ENCODE measurements around the gene CCDC93. TPM values are rescaled to one million over a fixed set of nuclear protein-coding genes. Genes with fewer than 3 reads are reported as not detected.

The CCDC93 gene
- total and polyA plus RNA-seq, 12 donors, result 6.0 to 43.7 (median 29.4) TPM

- no peaks in the 10 kb centered on the region for H3K9me3 ChIP-seq
- no peak for TF ChIP-seq CTCF (IDR thresholded peaks at IDR 0.05)
- H3K4me1 ChIP-seq, result peaks cover 0 to 31% (median 14%) of the 10 kb centered on the region in 9 donors
- no peak overlapping the region for H3K4me3 ChIP-seq
- DNase-seq (no peak), ATAC-seq (peak; percentile 48 to 90 (median 71))
- no peaks in the 10 kb centered on the region for H3K27me3 ChIP-seq
- intact Hi-C loops (cut with DNase I), result loop anchor here in 2 of 10 donors (10.0 kb wide), 1 partner anchor 101 kb away; no protein-coding TSS in a partner anchor
- H3K36me3 ChIP-seq, result peaks cover 4 to 100% (median 58%) of the 10 kb centered on the region in 9 donors
- H3K27ac ChIP-seq, result peak overlapping the region in 1 of 10 donors; percentile 71
- WGBS, 2 donors, result 0% methylated on average over 1 of the region's 1 CpG
These were observed 77.9 kb downstream of the CCDC93 start for GRCh38 chr2:117935954-117936353.

- Histone ChIP-seq H3K36me3 (peaks cover 4 to 100% (median 63%) of the 10 kb centered on the region in 9 donors), H3K9me3 (no peaks in the 10 kb centered on the region), H3K27ac (peak overlapping the region in 1 of 10 donors; percentile 3), H3K4me1 (peaks cover 0 to 31% (median 14%) of the 10 kb centered on the region in 9 donors), H3K4me3 (no peak overlapping the region), H3K27me3 (no peaks in the 10 kb centered on the region)
- ATAC-seq, result no peak
- TF ChIP-seq CTCF (IDR thresholded peaks at IDR 0.05), result no peak
- intact Hi-C loops (cut with DNase I), result loop anchor here in 2 of 10 donors (10.0 kb wide), 1 partner anchor 101 kb away; no protein-coding TSS in a partner anchor
- no peak for DNase-seq
- WGBS, 2 donors, result 92 to 94% methylated on average over 5 of the region's 5 CpGs
These were observed 78.4 kb downstream of the CCDC93 start for GRCh38 chr2:117935456-117935855.

GRCh38 chr2:117933884-117934354 is 80.0 kb downstream of the CCDC93 start:
- ATAC-seq (no peak), DNase-seq (no peak)
- H3K36me3 ChIP-seq, result peaks cover 2 to 100% (median 60%) of the 10 kb centered on the region in 9 donors

GRCh38 chr2:117931978-117932377 is 81.9 kb downstream of the CCDC93 start:
- TF ChIP-seq CTCF (IDR thresholded peaks at IDR 0.05), result no peak
- intact Hi-C loops (cut with DNase I), result loop anchor here in 2 of 10 donors (10.0 kb wide), 1 partner anchor 97 kb away; no protein-coding TSS in a partner anchor
- 87 to 93% methylated on average over 7 of the region's 7 CpGs for WGBS, 2 donors
- Histone ChIP-seq H3K27ac (peak overlapping the region in 1 of 10 donors; percentile 22), H3K36me3 (peaks cover 2 to 100% (median 60%) of the 10 kb centered on the region in 9 donors), H3K27me3 (no peaks in the 10 kb centered on the region), H3K9me3 (peaks cover 0 to 18% (median 0%) of the 10 kb centered on the region in 11 donors), H3K4me3 (no peak overlapping the region), H3K4me1 (peaks cover 0 to 24% (median 8%) of the 10 kb centered on the region in 9 donors)
- ATAC-seq (no peak), DNase-seq (no peak)

More at GRCh38 chr2:117933884-117934354, 80.0 kb downstream of the CCDC93 start:
- Histone ChIP-seq H3K4me3 (no peak overlapping the region), H3K27ac (no peak overlapping the region), H3K27me3 (no peaks in the 10 kb centered on the region), H3K9me3 (peaks cover 0 to 4% (median 0%) of the 10 kb centered on the region in 11 donors), H3K4me1 (peaks cover 0 to 31% (median 14%) of the 10 kb centered on the region in 9 donors)
- intact Hi-C loops (cut with DNase I), result loop anchor here in 2 of 10 donors (10.0 kb wide), 1 partner anchor 99 kb away; no protein-coding TSS in a partner anchor
- no peak for TF ChIP-seq CTCF (IDR thresholded peaks at IDR 0.05)
- 50% methylated on average over 5 of the region's 5 CpGs for WGBS, 2 donors

Data from heart right ventricle (tissue), 16 donors.